GM19468 (cell line): ENCODE measurements around the gene JAML.

Experiments
- ATAC-seq: cut with Tn5 transposase; IDR thresholded peaks from one replicate; pipeline ENCODE4 v1.9.1; 2021; ENCODE audit warnings: mild to moderate bottlenecking, moderate library complexity, moderate number of reproducible peaks; ENCODE audit not compliant: unreplicated experiment; ENCODE audit errors: extremely low read depth

The JAML gene

DNA sequence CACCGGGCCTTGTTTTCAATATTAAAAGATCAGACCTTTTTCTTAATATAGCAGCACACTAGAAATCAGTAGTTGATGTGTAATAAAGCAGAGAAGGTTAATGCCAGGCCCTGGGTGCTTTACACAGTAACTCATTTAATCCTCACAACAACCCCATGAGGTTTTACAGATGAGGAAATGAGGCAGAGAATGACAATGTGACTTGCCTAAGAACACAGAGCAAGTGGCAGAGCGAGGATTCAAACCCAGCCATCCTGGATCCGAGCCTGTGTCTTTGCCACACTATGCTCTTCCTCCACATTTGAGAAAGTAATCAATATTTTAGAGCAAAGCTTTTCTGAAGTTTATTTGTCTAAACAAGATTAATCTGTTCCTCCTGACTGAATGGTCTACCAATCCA is 7.2 kb downstream of the JAML start:
- ATAC-seq: no peak

DNA sequence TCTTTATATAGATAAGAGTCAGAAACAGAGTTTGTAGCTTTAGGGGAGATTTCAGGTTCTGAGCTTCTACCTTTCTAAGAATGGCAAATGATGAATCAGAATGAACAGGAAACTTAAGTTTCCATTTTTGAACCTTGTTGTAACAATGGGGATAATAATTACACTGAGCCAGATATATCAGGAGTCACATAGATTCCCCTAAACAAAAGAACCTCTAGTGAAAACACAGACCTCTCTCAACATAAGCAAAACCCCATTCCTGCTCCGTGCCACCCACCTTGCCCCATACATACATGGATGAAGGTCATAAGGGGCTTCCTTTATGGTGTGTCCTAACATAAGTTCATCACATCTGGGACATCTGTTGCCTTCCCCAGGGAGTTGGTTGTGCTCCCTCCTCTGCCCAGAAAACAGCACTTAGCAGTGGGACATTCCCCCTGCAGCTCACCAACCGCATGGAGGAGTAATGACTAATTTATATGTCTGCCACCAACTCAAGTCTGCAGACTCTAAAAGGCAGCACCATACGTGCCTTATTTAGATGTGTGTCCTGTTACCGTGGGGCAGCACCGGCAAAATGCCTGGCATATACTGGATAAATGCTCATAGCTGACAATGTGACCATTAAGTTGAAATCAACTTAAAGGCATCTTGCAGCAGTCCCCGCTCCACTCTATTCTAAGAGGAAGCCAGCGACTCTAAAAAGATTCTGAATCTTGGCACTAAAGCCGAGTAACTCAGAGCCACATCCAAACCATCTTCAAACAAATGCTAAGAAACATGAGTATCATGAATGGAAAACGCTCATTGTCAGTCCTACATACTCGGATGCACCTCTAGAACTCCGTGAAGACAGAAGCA is 8.0 kb downstream of the JAML start:
- ATAC-seq: no peak

DNA sequence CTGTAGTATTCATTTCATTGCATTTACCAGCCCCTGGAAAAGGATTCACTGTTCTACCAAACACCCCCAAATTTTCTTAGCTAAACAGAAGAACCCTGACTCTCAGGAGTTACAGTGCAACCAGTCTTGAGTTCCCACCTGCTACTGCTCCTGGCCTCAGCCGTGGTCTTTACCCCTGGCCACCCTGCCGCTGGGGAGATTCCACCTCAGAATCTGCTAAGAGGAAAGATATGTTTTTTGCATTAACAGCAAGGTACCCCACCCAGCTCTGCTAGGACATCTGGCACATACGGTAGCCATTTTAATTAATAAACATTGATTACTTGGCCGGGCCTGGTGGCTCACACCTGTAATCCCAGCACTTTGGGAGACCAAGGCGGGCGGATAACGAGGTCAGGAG is 9.0 kb downstream of the JAML start:
- ATAC-seq: no peak

DNA sequence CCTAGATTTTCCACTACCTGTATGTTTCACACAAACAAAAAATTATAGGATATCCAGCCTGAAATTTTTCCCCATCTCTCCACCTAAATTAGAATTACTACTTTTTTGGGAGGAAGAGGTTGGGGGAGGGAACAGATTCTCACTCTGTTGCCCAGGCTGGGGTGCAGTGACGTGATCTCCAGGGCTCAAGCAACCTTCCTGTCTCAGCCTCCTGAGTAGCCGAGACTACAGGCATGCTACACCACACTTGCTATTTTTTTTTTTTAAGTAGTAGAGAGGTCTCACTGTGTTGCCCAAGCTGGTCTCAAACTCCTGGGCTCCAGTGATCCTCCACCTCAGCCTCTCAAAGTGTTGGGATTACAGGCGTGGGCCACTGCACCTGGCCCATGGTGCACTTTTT is 9.5 kb downstream of the JAML start:
- no peak for ATAC-seq

DNA sequence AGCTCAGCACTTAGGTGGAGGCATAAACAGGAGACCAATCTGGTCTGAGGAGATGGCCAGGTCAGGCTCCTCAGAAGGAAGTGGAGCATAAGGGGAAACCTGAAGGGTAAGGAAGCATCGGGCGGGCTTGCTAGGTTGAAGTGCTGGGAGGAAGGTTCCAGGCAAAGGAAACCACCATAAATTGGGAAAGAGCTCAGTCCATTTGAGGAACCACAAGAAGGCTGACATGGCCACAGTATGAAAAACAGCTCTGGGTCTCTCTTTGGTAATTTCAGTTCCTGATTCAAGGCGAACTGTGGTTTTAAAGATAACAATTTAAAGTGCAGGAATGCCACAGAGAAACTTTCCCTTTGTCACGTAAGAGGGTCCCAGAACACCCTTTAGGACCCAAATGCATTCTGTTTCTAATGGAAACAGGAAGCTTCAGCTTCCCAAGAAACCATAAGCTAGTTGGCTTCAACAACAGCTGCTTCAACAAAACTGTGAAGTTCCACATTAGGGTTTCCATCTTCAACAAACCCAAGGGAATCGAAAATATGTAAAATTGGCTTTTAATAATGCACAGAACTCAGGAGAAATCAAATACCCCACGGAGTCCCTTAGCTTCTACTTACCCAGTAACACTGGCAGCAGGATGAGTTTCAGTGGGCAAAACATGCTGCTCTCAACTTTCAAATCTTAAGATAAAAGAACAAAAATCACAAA is 10.4 kb downstream of the JAML start:
- ATAC-seq: no peak

DNA sequence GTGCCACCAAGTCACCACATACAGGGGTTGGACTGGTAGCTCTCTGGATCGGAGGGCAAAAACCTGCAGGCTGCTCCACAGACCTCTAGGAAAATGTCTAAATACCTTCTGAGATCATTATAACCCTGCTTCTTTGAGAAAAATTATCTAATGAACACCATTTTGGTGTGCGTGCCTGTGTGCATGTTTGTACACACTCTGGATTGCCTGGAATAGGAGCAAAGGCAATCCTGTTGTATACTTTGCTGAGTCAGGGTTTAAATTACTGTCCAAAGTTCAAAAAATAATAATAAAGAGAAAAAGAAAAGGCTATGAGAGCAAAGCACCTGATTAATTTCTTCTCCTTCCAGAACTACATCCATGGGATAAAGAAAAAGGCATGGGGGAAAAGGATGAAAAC is 11.0 kb downstream of the JAML start:
- ATAC-seq: no peak

DNA sequence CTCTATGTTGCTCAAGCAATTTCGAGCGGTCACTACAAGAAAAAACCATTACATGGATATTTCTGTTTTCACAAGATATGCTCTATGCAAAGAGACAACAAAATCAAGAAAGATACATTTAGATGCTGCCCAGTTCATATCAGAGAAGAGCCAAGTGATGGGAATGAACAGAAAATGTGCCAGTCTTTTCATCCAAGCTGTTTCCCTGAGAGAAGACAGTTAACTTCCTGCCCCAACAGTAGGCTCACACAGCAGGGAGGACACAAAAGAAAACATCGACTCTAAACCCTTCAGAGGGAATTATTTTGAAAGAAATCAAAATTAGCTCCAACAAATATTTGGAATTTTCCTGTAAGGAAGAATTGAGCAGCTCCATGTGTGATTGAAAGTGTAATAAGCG is 11.6 kb downstream of the JAML start:
- no peak for ATAC-seq

DNA sequence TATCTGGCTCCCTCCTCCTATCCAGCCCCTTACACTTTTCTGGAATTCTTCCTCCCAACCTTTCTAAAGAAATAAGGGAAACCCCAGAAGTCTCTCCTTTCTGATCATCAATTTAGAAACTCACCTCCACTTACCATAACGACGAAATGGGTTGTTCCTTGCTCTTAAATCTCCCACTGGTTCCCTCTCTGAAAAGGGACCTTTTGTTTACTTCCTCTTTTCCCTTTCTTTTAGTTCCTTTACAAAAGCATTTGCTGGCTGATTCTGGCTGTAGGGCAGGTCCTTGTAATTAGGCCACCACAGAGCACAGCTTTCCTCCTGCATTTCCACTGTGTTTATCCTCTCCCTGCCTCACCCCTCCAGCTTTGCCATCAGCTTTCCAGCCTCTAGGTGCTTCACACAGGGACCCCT is 12.0 kb downstream of the JAML start:
- ATAC-seq: no peak

DNA sequence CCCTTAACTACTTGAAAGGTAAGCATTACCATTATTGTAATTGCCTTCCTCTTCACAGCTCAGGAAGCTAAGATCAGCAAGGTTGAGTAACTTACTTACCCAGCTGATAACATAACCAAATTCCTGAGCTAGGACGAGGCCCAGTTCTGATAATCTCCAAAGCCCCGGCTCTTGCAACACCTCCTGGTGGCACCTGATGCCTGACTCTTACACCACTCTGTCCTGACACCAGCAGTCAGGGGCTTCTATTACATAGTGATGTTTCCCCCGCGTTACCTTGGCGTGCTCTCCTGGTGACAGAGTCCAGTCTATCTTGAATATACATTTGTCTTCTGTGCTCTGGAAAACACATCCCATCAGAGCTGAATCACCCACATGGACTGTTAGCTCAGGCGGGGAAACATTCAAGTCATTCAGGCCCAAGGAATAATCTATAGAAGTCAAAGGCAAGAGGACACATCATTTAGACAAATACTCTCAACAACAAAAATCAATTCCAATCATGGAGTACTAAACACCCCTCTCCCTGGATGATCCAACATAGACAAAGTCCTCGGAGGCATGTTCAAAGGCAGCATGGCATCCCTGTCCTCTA is 12.6 kb downstream of the JAML start:
- ATAC-seq: no peak

DNA sequence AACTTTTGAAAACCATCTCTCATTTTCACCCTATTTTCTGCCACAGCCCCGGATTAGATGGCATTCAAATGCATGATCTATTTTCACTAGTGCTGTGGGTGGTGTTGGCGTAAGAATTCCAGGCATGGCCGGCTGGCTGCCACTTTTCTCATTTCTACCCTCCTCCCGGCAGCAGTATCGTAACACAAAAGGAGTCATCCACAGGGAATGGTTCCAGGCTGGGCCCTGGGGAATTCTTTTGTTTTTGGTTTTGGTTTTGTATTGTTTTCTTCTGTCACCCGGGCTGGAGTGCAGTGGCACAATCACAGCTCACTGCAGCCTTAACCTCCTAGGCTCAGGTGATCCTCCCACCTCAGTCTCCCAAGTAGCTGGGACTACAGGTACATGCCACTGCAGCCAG is 13.8 kb downstream of the JAML start:
- no peak for ATAC-seq

DNA sequence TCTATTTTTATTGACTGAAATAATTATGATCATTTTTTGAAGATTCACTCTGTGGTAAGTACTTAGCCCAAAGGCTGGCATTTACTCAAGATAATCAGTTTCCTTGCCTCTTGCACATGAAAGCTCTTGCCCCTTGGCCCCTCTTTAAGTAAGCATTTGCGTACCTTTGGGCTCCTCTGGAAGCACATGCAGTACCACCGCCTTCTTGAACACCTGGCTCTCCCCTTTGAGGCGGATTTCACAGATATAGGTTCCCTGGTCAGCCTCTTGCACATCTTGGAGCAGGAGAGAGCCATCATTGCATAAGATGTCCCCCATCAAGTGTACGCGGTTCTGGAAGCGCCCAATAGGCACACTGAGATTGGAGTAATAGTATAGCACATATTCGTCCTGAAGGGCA is 14.5 kb downstream of the JAML start:
- ATAC-seq: no peak

DNA sequence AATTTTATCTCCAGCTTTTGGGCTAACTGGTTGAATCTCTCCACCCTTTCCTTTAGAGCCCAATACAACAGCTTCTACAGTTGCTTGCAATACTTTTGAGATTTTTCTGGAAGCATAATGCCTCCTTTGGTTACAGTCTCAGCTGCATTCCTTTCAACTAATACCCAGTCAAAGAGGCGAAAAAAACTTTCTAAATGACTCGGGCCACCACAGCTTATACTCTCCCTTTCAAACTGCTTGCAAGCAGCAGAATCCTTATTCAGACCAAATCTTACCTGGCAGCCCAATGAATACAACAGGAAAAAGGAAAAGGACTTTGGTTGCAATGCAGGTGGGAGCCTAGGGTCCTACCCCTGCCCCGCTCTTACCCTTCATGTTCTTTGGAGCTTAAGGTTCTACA is 15.8 kb downstream of the JAML start:
- no peak for ATAC-seq

DNA sequence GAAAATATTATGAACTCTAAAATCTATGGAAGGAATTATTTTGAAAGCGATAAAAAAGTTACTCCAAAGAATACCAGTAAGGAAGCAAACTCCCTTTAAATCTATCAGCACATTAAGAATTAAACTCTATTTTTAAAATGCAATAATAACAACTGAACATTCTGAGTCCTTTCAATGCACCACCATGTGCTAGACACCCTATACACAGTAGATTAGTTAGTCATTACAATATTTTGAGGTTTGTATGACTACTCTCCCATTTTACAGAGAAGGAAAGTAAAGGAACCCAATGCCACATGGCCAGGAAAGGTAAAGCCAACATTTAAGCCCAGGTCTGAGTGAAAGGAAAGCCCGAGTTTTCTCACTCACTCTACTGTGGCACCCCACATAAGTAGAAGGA is 17.7 kb downstream of the JAML start:
- no peak for ATAC-seq

DNA sequence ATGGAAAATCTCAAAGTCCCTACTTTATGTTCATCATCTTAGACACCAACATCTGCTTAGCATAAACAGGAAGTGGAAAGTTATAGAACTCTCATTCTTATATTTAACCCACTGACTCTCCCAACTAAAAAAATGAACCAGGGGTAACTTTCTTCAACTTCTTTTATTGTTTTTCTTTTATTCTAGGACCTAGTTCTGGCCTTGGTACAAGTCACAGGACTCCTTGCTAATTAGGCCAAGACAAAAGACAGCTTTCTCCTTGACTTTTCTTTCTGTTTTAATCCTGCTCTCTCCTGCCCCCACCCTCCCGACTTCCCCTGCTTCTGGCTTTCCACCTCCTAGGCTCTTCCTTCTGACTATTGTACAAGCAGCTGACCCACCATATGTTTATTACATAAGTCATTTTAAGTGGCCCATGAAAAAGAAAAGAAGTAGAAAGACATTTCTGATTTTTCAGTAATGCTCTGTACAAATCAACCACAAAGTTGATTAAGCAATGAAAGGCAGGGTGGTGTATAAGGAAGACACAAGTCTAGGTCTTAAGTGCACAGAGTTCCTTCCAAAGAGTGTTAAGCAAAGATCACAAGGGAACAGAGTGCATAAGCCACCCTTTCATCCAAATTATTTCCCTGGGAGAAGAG is 18.3 kb downstream of the JAML start:
- no peak for ATAC-seq

DNA sequence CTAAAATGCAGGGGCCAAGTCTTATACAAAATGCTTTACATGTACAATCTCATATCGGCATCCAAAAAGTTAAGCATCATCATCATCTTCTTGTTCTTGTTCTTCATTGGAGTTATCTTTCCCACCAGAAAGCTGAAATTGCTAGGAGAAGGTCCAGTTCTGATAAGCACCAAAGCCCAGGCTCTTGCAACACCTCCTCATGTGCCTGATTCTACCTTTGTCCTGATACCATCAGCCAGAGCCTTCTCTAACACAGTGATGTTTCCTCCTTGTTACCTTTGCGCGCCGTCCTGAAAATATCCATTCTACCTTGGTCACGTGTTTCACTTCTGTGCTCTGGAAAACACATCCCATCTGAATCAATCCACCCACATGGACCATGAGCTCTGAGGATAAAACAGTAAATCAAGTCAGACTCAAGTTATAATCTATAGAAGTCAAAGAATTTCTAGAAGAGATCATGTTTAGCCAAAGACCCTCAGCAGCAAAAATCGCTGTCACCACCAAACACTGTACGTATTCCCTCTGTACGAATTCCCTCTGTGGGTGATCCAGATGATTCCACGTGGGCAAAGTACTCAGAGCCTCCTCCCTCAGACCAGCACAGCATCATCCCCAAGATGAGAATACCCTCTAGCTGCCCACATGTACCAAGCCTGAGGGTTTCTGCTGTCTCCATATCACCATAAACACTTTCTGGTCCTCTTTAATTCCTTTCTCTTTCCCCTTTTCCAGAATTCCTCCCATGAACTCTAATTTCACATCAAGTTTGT is 19.0 kb downstream of the JAML start:
- no peak for ATAC-seq

DNA sequence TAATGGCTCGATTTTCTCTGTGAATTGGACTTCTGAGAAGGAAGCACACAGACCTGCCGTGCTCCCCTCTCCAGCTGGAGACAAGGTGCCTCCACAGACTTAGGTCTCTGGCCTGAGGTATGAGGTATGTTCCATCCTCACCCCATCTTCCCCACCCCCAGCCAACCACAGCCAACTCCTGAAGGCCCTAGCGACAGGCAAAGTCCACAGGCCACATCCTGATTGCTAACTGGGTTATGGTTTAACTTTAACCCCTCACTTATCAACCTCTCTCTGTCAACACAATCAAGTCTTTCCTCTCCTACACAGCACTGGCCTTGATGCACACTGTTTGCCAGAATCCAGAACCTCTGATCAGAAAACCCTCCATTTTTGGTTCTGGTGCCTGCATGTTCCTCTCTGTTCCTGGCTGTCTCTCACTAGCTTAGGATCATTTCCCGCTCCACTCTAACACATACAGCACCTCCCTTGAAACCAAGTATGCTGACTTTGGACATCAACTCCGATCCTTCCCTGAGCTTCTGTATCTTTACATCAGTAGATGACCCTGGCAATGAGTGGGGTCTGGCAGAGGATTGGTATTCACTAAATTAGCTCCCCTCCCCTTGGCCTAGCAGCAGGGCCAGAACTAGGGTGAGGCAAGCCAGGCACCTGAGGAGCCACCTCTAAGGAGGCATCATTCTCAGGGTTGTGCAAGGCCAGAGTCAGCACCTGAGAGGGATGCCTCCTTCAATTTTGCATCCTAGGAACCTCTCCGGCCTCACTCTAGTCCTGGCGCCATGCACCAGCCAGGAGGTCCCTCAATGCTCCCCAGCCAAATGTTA is 22.0 kb downstream of the JAML start:
- no peak for ATAC-seq

DNA sequence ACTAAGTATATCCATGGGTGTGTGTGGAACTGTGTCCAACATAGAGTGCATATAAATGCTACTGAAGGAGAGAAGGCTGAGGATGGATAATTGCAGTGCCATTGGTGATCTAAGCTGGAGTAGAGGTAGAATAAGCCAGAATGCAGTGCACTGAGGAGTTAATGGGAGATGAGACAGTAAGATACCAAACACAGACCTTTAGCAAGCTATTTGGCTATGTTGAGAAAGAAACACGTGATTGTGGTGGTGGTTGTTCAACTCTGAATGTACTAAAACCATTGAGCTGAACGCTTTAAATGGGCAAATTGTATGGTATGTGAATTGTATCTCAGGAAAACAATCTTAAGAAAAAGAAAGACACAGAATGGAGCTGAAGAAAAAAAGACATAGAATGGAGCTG is 22.8 kb downstream of the JAML start:
- no peak for ATAC-seq

DNA sequence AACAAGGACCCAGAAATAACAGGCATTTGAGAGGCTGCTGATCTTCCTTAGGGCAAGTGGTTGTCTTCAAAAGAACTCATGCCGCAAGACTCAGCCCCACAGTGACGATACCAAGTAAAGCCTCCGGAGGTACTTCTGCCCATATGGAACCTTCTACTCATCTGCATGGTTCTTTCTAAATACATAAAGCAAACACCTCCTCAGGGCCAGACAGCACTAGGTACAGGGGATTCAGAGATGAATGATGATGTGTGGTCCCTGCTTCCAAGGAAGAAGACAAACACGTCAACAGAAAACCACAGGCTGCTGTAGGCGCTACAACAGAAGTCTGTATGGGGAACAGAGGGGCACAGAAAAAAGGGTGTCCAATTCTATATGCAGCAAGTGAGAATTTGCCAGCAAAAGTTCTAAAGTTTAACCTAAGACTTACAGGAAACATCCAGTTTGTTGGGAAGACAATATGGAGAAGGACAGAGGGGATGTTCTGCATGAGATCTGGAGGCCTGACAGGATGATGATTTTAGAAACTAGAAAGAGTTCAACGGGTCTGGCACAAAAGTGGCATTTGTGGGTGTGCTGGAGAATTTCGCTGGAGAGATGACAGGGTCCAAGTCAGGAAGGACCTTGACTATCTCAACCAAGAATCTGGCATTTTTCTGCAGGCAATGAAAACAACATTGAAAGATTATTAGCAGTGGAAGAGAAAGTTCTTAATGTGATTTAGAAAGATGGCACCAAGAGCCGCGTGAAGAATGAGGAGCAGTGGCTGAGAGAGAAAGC is 23.7 kb downstream of the JAML start:
- ATAC-seq: no peak

DNA sequence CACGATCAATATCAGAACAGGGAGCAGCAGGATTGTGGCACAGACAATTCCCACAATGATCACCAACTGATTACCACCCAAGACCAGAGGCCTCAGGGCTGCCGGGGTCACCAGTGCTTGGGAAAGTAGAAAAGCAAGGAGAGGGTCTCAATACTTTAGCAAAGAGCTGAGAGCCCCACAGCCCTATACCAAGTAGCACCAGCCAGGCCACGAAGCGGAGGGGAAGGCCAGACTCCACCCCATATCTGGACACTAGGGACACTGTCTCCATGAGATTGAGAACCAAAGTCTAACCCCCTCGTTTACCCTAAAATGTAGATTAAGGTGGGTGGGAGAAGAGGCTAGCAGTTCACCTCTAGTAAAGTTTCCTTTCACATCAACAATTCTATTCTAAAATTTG is 24.3 kb downstream of the JAML start:
- ATAC-seq: no peak
